ENCODE results near the gene SETD1A. TPM values are rescaled to one million over a fixed set of nuclear protein-coding genes. Genes with fewer than 3 reads are reported as not detected.

Gene SETD1A
- total and polyA plus RNA-seq, 2 of the 4 experiments (the other 2 are of a cell fraction), result 0.54 to 5.8 TPM

- no peak overlapping the region for H2BK5ac ChIP-seq (ENCODE audit: low read depth, low read length, poor library complexity, severe bottlenecking)
- DNase-seq (peak; percentile 71), ATAC-seq (ENCODE audit: low read depth) (peak; percentile 7; the same call in 1 of the 2 replicates)
- peaks cover 13% of the 10 kb centered on the region for H4K20me1 ChIP-seq (ENCODE audit: insufficient read depth, low read length)
- H3K36me3 ChIP-seq (ENCODE audit: control insufficient read depth, insufficient read depth, low read length), result peaks cover 4% of the 10 kb centered on the region; the same call in 1 of the 2 replicates
- H2AFZ ChIP-seq (replicated peaks; ENCODE audit: low read length, poor library complexity), result peak overlapping the region; percentile 47
- 0% methylated on average over 2 of the region's 15 CpGs; no CpG with 5 or more reads in 1 of the 2 experiments for WGBS, 2 experiments (ENCODE audit: extremely low coverage in 2 of 2, insufficient read length in 1 of 2)
- H3K9me1 ChIP-seq (ENCODE audit: insufficient read depth, low read length), result peaks cover 11% of the 10 kb centered on the region; the same call in 1 of the 2 replicates
- H2BK120ac ChIP-seq (ENCODE audit: low read depth, low read length), result no peak overlapping the region
- H2BK20ac ChIP-seq (ENCODE audit: low read depth, low read length), result no peak overlapping the region
- H2AK9ac ChIP-seq (replicated peaks; ENCODE audit: low read depth, low read length, poor library complexity), result no peak overlapping the region
- ChIA-PET CTCF (interaction anchor here (0.6 to 1.3 kb wide), 5 partner anchors 15 to 489 kb away, joined by 3 to 4 read pairs (median 3); partner anchors contain the start of gene ZNF843), POLR2A (ENCODE audit: unreplicated experiment) (interaction anchor here (0.6 kb wide), 1 partner anchor 507 kb away, joined by 3 read pairs; no protein-coding TSS in a partner anchor)
- no peak overlapping the region for H4K8ac ChIP-seq (ENCODE audit: low read depth in 2 of 2, low read length in 2 of 2)
- intact Hi-C loops (cut with micrococcal nuclease) (loop anchor here (1.0 to 10.0 kb wide), 4 partner anchors 121 to 911 kb away; partner anchors contain the start of genes ZNF646 and ZNF668), dilution Hi-C loops (cut with HindIII; ENCODE audit: low sequenced_read_pairs, unreplicated experiment) (no loop called here), in situ Hi-C loops (cut with MboI; ENCODE audit: low sequenced_read_pairs) (no loop called here)
- H3K18ac ChIP-seq (ENCODE audit: low read depth, low read length), result no peak overlapping the region
- no peak overlapping the region for H3K9ac ChIP-seq (ENCODE audit: low read depth, low read length)
- no TSS peak for BruUV-seq (replicated peaks)
- no peak overlapping the region for H4K5ac ChIP-seq (ENCODE audit: low read depth, low read length)
- H2AK5ac ChIP-seq (ENCODE audit: low read depth, low read length), result no peak overlapping the region
- peaks cover 9% of the 10 kb centered on the region for H3K4me1 ChIP-seq (ENCODE audit: control insufficient read depth, insufficient read depth, low read length)
- no peak overlapping the region for H3K4me2 ChIP-seq (ENCODE audit: low read depth, low read length)
- no peaks in the 10 kb centered on the region for H3K27me3 ChIP-seq (ENCODE audit: control insufficient read depth, insufficient read depth, low read length)
- no peak overlapping the region for H3K23ac ChIP-seq (ENCODE audit: low read depth, low read length)
- H3K4me3 ChIP-seq (ENCODE audit: insufficient read depth, low read depth, low read length), result no peak overlapping the region
- no peak overlapping the region for H4K91ac ChIP-seq (ENCODE audit: insufficient read depth, low read depth, low read length)
- H3K4ac ChIP-seq (ENCODE audit: low read depth, low read length), result 0 out of 2 replicates have a peak overlapping the region, but pooled peaks have one; percentile 15
- no peak overlapping the region for H2BK15ac ChIP-seq (ENCODE audit: low read depth, low read length)
- TF ChIP-seq ELK1 (IDR thresholded peaks at IDR 0.05; ENCODE audit: borderline replicate concordance, low read depth, low read length), result no peak
- TF ChIP-seq CTCF (conservative IDR thresholded peaks at IDR 0.05; ENCODE audit: low read depth, low read length), result peak; percentile 69
- 0 out of 2 replicates have a peak, but pooled peaks have one; percentile 29 for TF ChIP-seq MAZ (IDR thresholded peaks at IDR 0.05; ENCODE audit: borderline replicate concordance, low read depth, low read length)
- TF ChIP-seq RAD21 (IDR thresholded peaks at IDR 0.05; ENCODE audit: low read length), result peak; percentile 74
- no peak for TF ChIP-seq RCOR1 (IDR thresholded peaks at IDR 0.05; ENCODE audit: insufficient replicate concordance, low read length)
- TF ChIP-seq SMC3 (IDR thresholded peaks at IDR 0.05; ENCODE audit: low read depth, low read length), result peak; percentile 50; the same call in 1 of the 2 replicates
- no peak for TF ChIP-seq POLR2A (IDR thresholded peaks at IDR 0.05; ENCODE audit: low read depth, low read length)
- H3K14ac ChIP-seq (replicated peaks; ENCODE audit: low read depth, low read length), result no peak overlapping the region
- H3K9me3 ChIP-seq (ENCODE audit: control insufficient read depth, insufficient read depth, low read length), result no peaks in the 10 kb centered on the region
- H3K79me1 ChIP-seq (ENCODE audit: low read depth in 1 of 2, low read length in 2 of 2), result peaks cover 18 to 47% of the 10 kb centered on the region in 2 experiments; a peak in 3 of 4 replicates
- H3K56ac ChIP-seq (ENCODE audit: extremely low read depth, insufficient read depth, low read length), result no peak overlapping the region
- no peak overlapping the region for H3K27ac ChIP-seq (ENCODE audit: insufficient read depth, low read length)
Measured at GRCh38 chr16:30953511-30954124, 3.9 kb upstream of the SETD1A start.

Data from IMR-90 (cell line).